Astrocyte (in vitro differentiated cells and primary cell): ENCODE measurements around the gene PRICKLE1. TPM values are rescaled to one million over a fixed set of nuclear protein-coding genes. Genes with fewer than 3 reads are reported as not detected.

ENCODE experiments used
- DNase-seq: peaks from one replicate; pipeline ENCODE4 v3.0.0-alpha.2; 2010; ENCODE audit warnings: low read depth
- FAIRE-seq: peaks from 2 replicates; lab custom pipeline; 2011; peaks lifted over from hg19 to GRCh38; lab: Jason Lieb, UNC
- H2AFZ ChIP-seq: 2 replicates; pipeline ENCODE4 v1.6.0; 2012; ENCODE audit warnings: low read depth, low read length, inconsistent platforms
- H3K27ac ChIP-seq: 2 replicates; pipeline ENCODE4 v1.5.1; 2011; ENCODE audit warnings: low read depth, low read length, inconsistent platforms
- H3K27me3 ChIP-seq: 2 replicates; pipeline ENCODE4 v1.6.0; 2011; ENCODE audit warnings: low read length, inconsistent platforms; ENCODE audit not compliant: insufficient read depth
- H3K36me3 ChIP-seq: 2 replicates; pipeline ENCODE4 v1.5.1; 2011; ENCODE audit warnings: low read length, inconsistent platforms; ENCODE audit not compliant: insufficient read depth
- H3K4me1 ChIP-seq: 2 replicates; pipeline ENCODE4 v1.5.1; 2011; ENCODE audit warnings: low read length, inconsistent platforms; ENCODE audit not compliant: insufficient read depth
- H3K4me2 ChIP-seq: 2 replicates; pipeline ENCODE4 v1.6.0; 2012; ENCODE audit warnings: low read length, inconsistent platforms
- H3K4me3 ChIP-seq: 2 replicates; pipeline ENCODE4 v1.5.1; 2011; ENCODE audit warnings: low read depth, mild to moderate bottlenecking, low read length, inconsistent platforms; ENCODE audit not compliant: insufficient read depth
- H3K79me2 ChIP-seq: 2 replicates; pipeline ENCODE4 v1.6.0; 2012; ENCODE audit warnings: mild to moderate bottlenecking, low read length, inconsistent platforms; ENCODE audit not compliant: insufficient read depth
- H3K9ac ChIP-seq: 2 replicates; pipeline ENCODE4 v1.6.0; 2012; ENCODE audit warnings: mild to moderate bottlenecking, low read length, inconsistent platforms
- H3K9me3 ChIP-seq: 2 replicates; pipeline ENCODE4 v1.5.1; 2012; ENCODE audit warnings: low read depth, mild to moderate bottlenecking, low read length, inconsistent platforms; ENCODE audit not compliant: insufficient read depth
- H4K20me1 ChIP-seq: 2 replicates; pipeline ENCODE4 v1.6.0; 2012; ENCODE audit warnings: low read length, inconsistent platforms; ENCODE audit not compliant: insufficient read depth
- H3K27ac Mint-ChIP-seq: one replicate; pipeline ENCODE4 v1.8.0; 2021; ENCODE audit warnings: mild to moderate bottlenecking, mixed read lengths; ENCODE audit not compliant: unreplicated experiment
- H3K27me3 Mint-ChIP-seq: one replicate; pipeline ENCODE4 v1.8.0; 2021; ENCODE audit warnings: low read depth, mixed read lengths; ENCODE audit not compliant: unreplicated experiment
- H3K36me3 Mint-ChIP-seq: one replicate; pipeline ENCODE4 v1.8.0; 2021; ENCODE audit warnings: low read depth, mixed read lengths; ENCODE audit not compliant: unreplicated experiment
- H3K4me1 Mint-ChIP-seq: one replicate; pipeline ENCODE4 v1.8.0; 2021; ENCODE audit warnings: low read depth, mixed read lengths; ENCODE audit not compliant: unreplicated experiment
- H3K4me3 Mint-ChIP-seq: one replicate; pipeline ENCODE4 v1.8.0; 2021; ENCODE audit warnings: mild to moderate bottlenecking, moderate library complexity, mixed read lengths; ENCODE audit not compliant: unreplicated experiment
- H3K9me3 Mint-ChIP-seq: one replicate; pipeline ENCODE4 v1.8.0; 2021; ENCODE audit warnings: mild to moderate bottlenecking, mixed read lengths; ENCODE audit not compliant: unreplicated experiment
- CTCF ChIP-seq: IDR thresholded peaks from 2 replicates; pipeline ENCODE4 v1.5.1; 2011; ENCODE audit warnings: low read depth, mild to moderate bottlenecking, inconsistent platforms, low read length, moderate library complexity; ENCODE audit not compliant: insufficient read depth
- EZH2 ChIP-seq: IDR thresholded peaks from 2 replicates; pipeline ENCODE4 v1.6.1; 2012; ENCODE audit warnings: mild to moderate bottlenecking, low read length, inconsistent platforms; ENCODE audit not compliant: insufficient read depth
- total RNA-seq: library from RNA; stranded (reverse); gene quantifications from 2 replicates; pipeline ENCODE4 v1.2.1, GENCODE V29; 2021

PRICKLE1 gene
- total RNA-seq, 1 donor from 2014 or later: 34.9 TPM

DNA sequence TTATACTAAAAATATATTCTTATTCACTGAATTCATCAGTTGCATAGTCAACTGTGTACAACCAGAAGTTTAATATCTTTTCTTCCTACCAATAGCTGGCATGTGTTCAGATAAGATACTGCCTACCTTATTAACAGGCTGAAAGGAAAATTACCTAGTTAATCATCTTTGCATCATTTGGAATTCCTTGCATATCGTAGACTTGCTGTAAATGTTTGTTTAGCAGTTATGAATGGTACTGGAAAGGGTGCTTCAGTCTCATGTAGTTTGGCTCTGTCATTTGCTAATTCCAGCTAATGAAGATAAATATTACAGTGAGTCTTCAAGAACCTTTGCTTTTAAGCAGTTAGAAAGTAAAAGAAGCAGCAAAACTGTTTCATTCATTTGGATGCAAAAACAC lies 179.2 kb downstream of the PRICKLE1 start:
- Mint-ChIP-seq H3K36me3 (peaks cover 6% of the 10 kb centered on the region), H3K27me3 (no peaks in the 10 kb centered on the region), H3K4me1 (peaks cover 7% of the 10 kb centered on the region), H3K9me3 (no peaks in the 10 kb centered on the region), H3K4me3 (no peak overlapping the region), H3K27ac (no peak overlapping the region)
- Histone ChIP-seq H4K20me1 (peaks cover 1% of the 10 kb centered on the region), H3K9ac (no peak overlapping the region), H3K27ac (no peak overlapping the region), H3K36me3 (peaks cover 2% of the 10 kb centered on the region), H3K27me3 (no peaks in the 10 kb centered on the region), H3K9me3 (no peaks in the 10 kb centered on the region), H3K4me1 (no peaks in the 10 kb centered on the region), H3K4me2 (no peak overlapping the region), H3K4me3 (no peak overlapping the region), H2AFZ (no peak overlapping the region), H3K79me2 (no peaks in the 10 kb centered on the region)
- TF ChIP-seq CTCF: no peak
- TF ChIP-seq EZH2: no peak
- peak; percentile 27 for DNase-seq
- no peak for FAIRE-seq

DNA sequence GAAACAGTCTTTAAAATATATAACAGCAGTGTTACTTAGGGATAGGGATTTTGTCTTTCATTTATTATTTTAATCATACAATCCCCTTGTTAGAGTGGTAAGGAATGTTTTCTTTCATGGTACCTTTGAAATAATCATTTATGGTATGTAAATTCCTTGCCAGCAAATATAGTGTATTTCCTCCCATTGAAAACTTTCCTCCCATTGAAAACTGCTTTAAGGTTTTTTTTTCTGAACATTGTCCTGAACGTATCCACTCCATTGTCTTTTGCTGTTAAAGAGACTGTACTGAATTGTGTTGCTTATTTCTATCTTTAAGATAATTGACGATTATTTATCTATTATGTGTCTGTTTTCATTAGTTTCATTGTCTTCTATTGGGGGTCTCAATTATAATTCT lies 180.1 kb downstream of the PRICKLE1 start:
- Mint-ChIP-seq H3K27me3 (no peaks in the 10 kb centered on the region), H3K4me3 (no peak overlapping the region), H3K36me3 (peaks cover 6% of the 10 kb centered on the region), H3K4me1 (peaks cover 7% of the 10 kb centered on the region), H3K27ac (no peak overlapping the region), H3K9me3 (no peaks in the 10 kb centered on the region)
- Histone ChIP-seq H3K36me3 (peaks cover 2% of the 10 kb centered on the region), H3K4me3 (no peak overlapping the region), H4K20me1 (no peaks in the 10 kb centered on the region), H3K79me2 (no peaks in the 10 kb centered on the region), H3K4me2 (no peak overlapping the region), H3K9me3 (no peaks in the 10 kb centered on the region), H3K27me3 (no peaks in the 10 kb centered on the region), H2AFZ (no peak overlapping the region), H3K9ac (no peak overlapping the region), H3K4me1 (no peaks in the 10 kb centered on the region), H3K27ac (no peak overlapping the region)
- no peak for DNase-seq
- FAIRE-seq: no peak
- TF ChIP-seq EZH2: no peak
- TF ChIP-seq CTCF: no peak

GRCh38 chr12:42407306-42407705 lies 182.2 kb downstream of the PRICKLE1 start:
- peaks cover 5% of the 10 kb centered on the region for H3K4me1 Mint-ChIP-seq
- Histone ChIP-seq H3K36me3 (peaks cover 2% of the 10 kb centered on the region), H3K27me3 (no peaks in the 10 kb centered on the region), H3K79me2 (no peaks in the 10 kb centered on the region), H3K4me2 (no peak overlapping the region), H3K4me1 (no peaks in the 10 kb centered on the region), H3K27ac (no peak overlapping the region), H4K20me1 (no peaks in the 10 kb centered on the region), H3K9ac (no peak overlapping the region), H2AFZ (no peak overlapping the region), H3K9me3 (no peaks in the 10 kb centered on the region), H3K4me3 (no peak overlapping the region)
- no peak overlapping the region for H3K4me3 Mint-ChIP-seq
- peak; percentile 7 for DNase-seq
- no peak overlapping the region for H3K27ac Mint-ChIP-seq
- TF ChIP-seq CTCF (no peak), EZH2 (no peak)
- H3K27me3 Mint-ChIP-seq: no peaks in the 10 kb centered on the region
- no peak for FAIRE-seq
- no peaks in the 10 kb centered on the region for H3K9me3 Mint-ChIP-seq
- H3K36me3 Mint-ChIP-seq: peaks cover 9% of the 10 kb centered on the region
